HepG2 (cell line): ENCODE measurements around the gene SLC4A11. TPM values are rescaled to one million over a fixed set of nuclear protein-coding genes. Genes with fewer than 3 reads are reported as not detected.

ENCODE experiments used
- ATAC-seq: fragments of 200-7000 bp; cut with Tn5 transposase; 3 replicates; pipeline ENCODE4 v1.9.1; 2020; ENCODE audit warnings: mild to moderate bottlenecking, moderate library complexity
- BruUV-seq: library from RNA; stranded (reverse); fragments of 400-500 nt; replicated peaks from 2 replicates; lab custom pipeline; 2021; lab: Mats Ljungman, UMichigan
- CTCF ChIA-PET: fragments of 300-600 bp; formaldehyde crosslinking; extraction: SDS; loops from one replicate; lab custom pipeline; 2021; ENCODE audit warnings: low total read pairs, inconsistent platforms, low intra/inter-chr PET ratio; lab: Yijun Ruan, JAX
- POLR2A ChIA-PET: fragments of 350-600 bp; sonication (Branson Sonifier 250); formaldehyde crosslinking; loops from one replicate; lab custom pipeline; 2020; ENCODE audit warnings: antibody characterized with exemption, inconsistent platforms; lab: Yijun Ruan, JAX
- DNase-seq: peaks from one replicate; pipeline ENCODE4 v3.0.0-alpha.2; 2015; ENCODE audit warnings: low spot score
- FAIRE-seq: peaks from 3 replicates; lab custom pipeline; 2011; peaks lifted over from hg19 to GRCh38; lab: Jason Lieb, UNC
- H2AFZ ChIP-seq: one replicate; pipeline ENCODE4 v1.6.1; 2011; ENCODE audit warnings: low read length, inconsistent platforms
- H3K27ac ChIP-seq: fragments of 300-600 bp; 3 replicates; pipeline ENCODE4 v1.8.0; 2011; ENCODE audit warnings: mixed run types, mild to moderate bottlenecking, mixed read lengths, low read length, inconsistent platforms; ENCODE audit not compliant: insufficient read depth; ENCODE audit errors: extremely low read length
- H3K27me3 ChIP-seq, 2 experiments: fragments of 200-600 bp in 1 of 2; 2 replicates in 1 of 2; 3 replicates in 1 of 2; pipeline versions ENCODE4 v1.6.0 to v1.8.0; 2011; ENCODE audit warnings: low read length in 2 of 2, mild to moderate bottlenecking in 2 of 2, moderate library complexity in 2 of 2, inconsistent platforms in 1 of 2; ENCODE audit not compliant: insufficient read depth in 2 of 2, control insufficient read depth in 1 of 2
- H3K36me3 ChIP-seq, 2 experiments: fragments of 200-600 bp in 1 of 2; replicated peaks in 1 of 2; 2 replicates in 1 of 2; 3 replicates in 1 of 2; pipeline versions ENCODE4 v1.5.1 to v1.8.0; 2011; ENCODE audit warnings: low read length in 2 of 2, inconsistent platforms in 1 of 2; ENCODE audit not compliant: insufficient read depth in 2 of 2, control insufficient read depth in 1 of 2
- H3K4me1 ChIP-seq: 2 replicates; pipeline ENCODE4 v1.5.1; 2012; ENCODE audit warnings: low read length, inconsistent platforms; ENCODE audit not compliant: insufficient read depth
- H3K4me2 ChIP-seq: 2 replicates; pipeline ENCODE4 v1.6.0; 2011; ENCODE audit warnings: low read depth, low read length, inconsistent platforms
- H3K4me3 ChIP-seq, 3 experiments: fragments of 200-600 bp in 1 of 3; sonication (generic), shearing (Covaris generic) in 1 of 3; replicated peaks in 1 of 3; 2 replicates each; pipeline ENCODE4 v1.5.1; 2011 to 2016; ENCODE audit warnings: low read length in 3 of 3, inconsistent platforms in 2 of 3, low read depth in 2 of 3, mild to moderate bottlenecking in 2 of 3, control low read depth in 1 of 3, mixed read lengths in 1 of 3; ENCODE audit not compliant: insufficient read depth in 1 of 3
- H3K79me2 ChIP-seq: one replicate; pipeline ENCODE4 v1.6.1; 2011; ENCODE audit warnings: low read length, inconsistent platforms; ENCODE audit not compliant: insufficient read depth
- H3K9ac ChIP-seq: 2 replicates; pipeline ENCODE4 v1.6.0; 2011; ENCODE audit warnings: mild to moderate bottlenecking, low read depth, low read length, inconsistent platforms; ENCODE audit not compliant: insufficient read depth
- H3K9me3 ChIP-seq: 2 replicates; pipeline ENCODE4 v1.5.1; 2012; ENCODE audit warnings: mild to moderate bottlenecking, low read length
- H4K20me1 ChIP-seq: 2 replicates; pipeline ENCODE4 v1.6.0; 2011; ENCODE audit warnings: inconsistent platforms, mild to moderate bottlenecking, low read length, moderate library complexity; ENCODE audit not compliant: insufficient read depth
- DNMT3B ChIP-seq: conservative IDR thresholded peaks from 2 replicates; pipeline ENCODE4 v1.6.1; 2016; ENCODE audit warnings: missing biosample characterization, control low read depth
- GATAD1 ChIP-seq: IDR thresholded peaks from 2 replicates; pipeline ENCODE4 v1.6.1; 2016; ENCODE audit warnings: missing genetic modification reagents, missing compliant biosample characterization
- KDM5B ChIP-seq: sonication (generic); formaldehyde crosslinking; IDR thresholded peaks from 2 replicates; pipeline ENCODE4 v1.4.0; 2020; ENCODE audit warnings: missing genetic modification reagents, mild to moderate bottlenecking, borderline replicate concordance
- MEIS2 ChIP-seq: sonication (generic); formaldehyde crosslinking; IDR thresholded peaks from 2 replicates; pipeline ENCODE4 v1.9.0; 2021; ENCODE audit warnings: mild to moderate bottlenecking, missing genetic modification reagents
- POLR2A ChIP-seq, 2 experiments: IDR thresholded peaks; 2 replicates each; pipeline ENCODE4 v1.6.1; 2011; ENCODE audit warnings: low read depth in 2 of 2, low read length in 2 of 2, mild to moderate bottlenecking in 1 of 2, moderate library complexity in 1 of 2; ENCODE audit not compliant: insufficient read depth in 1 of 2
- POLR2G ChIP-seq: fragments of 200-400 bp; formaldehyde crosslinking; IDR thresholded peaks from 2 replicates; pipeline ENCODE4 v1.6.1; 2018; ENCODE audit warnings: mild to moderate bottlenecking, low read depth, low read length, moderate library complexity
- ZNF619 ChIP-seq: sonication (generic); formaldehyde crosslinking; IDR thresholded peaks from 2 replicates; pipeline ENCODE4 v1.4.0; 2020; ENCODE audit warnings: mild to moderate bottlenecking, missing genetic modification reagents
- WGBS: methylation state at CpG from one replicate; pipeline ENCODE4 v1.1.6; 2017; ENCODE audit warnings: low lambda C conversion rate; 5-methylcytosine and 5-hydroxymethylcytosine counted together
- in situ Hi-C: cut with HindIII; loops from 2 replicates; pipeline ENCODE4 v1.10.0; 2017; ENCODE audit warnings: low pct_unique_long_range_greater_than_20kb; ENCODE audit not compliant: extremely low pct_ligation_motif_present
- intact Hi-C: fragments of 100-400 bp; cut with micrococcal nuclease; formaldehyde crosslinking; loops from one replicate; pipeline ENCODE4 v1.10.0; 2022; ENCODE audit not compliant: unreplicated experiment
- polyA plus RNA-seq, 8 experiments: library from polyadenylated mRNA; depleted of rRNA in 3 of 8; stranded (reverse) in 7 of 8; unstranded in 1 of 8; fragments of >200 nt; fragmentation: Illumina TruSeq in 4 of 8; extraction: Trizol in 4 of 8; gene quantifications; 2 replicates each; pipeline versions ENCODE4 v1.2.1 to v1.2.3, GENCODE V29; 2011 to 2016; ENCODE audit warnings: low read depth in 4 of 8, missing spikeins in 1 of 8, mixed read lengths in 1 of 8; ENCODE audit not compliant: insufficient read depth in 1 of 8
- total RNA-seq, 5 experiments: library from RNA; depleted of rRNA; stranded (reverse); fragments of >200 nt; fragmentation: Illumina TruSeq; extraction: Trizol; gene quantifications; 2 replicates each; pipeline ENCODE4 v1.2.3, GENCODE V29; 2016; ENCODE audit warnings: low read depth in 1 of 5
- TF ChIP-seq, protein P1 (sequence below): sonication (generic); formaldehyde crosslinking; IDR thresholded peaks from 2 replicates; pipeline ENCODE4 v1.5.0; 2020; ENCODE audit warnings: mild to moderate bottlenecking, missing genetic modification reagents
- TF ChIP-seq, protein P2 (sequence below): IDR thresholded peaks from 2 replicates; pipeline ENCODE4 v1.6.1; 2016; ENCODE audit warnings: mild to moderate bottlenecking
- TF ChIP-seq, protein P3 (sequence below): sonication (generic); formaldehyde crosslinking; IDR thresholded peaks from 2 replicates; pipeline ENCODE4 v1.8.1; 2023; ENCODE audit warnings: mild to moderate bottlenecking, inconsistent platforms, moderate library complexity, missing genetic modification reagents, borderline replicate concordance
- TF ChIP-seq, protein P4 (sequence below): sonication (generic); formaldehyde crosslinking; IDR thresholded peaks from 2 replicates; pipeline ENCODE4 v1.5.0; 2020; ENCODE audit warnings: mild to moderate bottlenecking, missing genetic modification reagents, borderline replicate concordance

SLC4A11 gene
- total and polyA plus RNA-seq, 2 of the 13 experiments (the other 11 are each of a cell fraction or from before 2014, with no cell fraction given), result 3.9 to 27.0 TPM

DNA sequence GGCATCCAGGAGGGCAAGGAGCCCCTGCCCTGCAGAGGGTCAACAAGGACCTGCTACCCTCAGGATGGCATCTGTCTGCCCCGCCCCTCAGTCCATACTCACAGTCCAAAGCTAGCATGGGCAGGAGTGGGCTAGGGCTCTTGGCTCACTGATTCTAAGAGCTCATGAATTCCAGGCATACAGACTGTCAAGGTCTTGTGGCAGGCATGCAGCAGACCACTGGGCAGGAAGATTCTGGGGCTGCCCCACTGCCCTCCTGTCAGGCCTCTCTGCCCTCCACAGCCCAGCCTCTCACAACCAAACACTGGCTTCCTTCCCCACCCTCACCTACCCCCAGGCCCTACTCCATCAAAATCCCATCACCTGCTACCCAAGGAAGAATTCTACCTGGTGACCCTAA, 5.6 kb upstream of the SLC4A11 start (continued):
- TF ChIP-seq, protein P1, sequence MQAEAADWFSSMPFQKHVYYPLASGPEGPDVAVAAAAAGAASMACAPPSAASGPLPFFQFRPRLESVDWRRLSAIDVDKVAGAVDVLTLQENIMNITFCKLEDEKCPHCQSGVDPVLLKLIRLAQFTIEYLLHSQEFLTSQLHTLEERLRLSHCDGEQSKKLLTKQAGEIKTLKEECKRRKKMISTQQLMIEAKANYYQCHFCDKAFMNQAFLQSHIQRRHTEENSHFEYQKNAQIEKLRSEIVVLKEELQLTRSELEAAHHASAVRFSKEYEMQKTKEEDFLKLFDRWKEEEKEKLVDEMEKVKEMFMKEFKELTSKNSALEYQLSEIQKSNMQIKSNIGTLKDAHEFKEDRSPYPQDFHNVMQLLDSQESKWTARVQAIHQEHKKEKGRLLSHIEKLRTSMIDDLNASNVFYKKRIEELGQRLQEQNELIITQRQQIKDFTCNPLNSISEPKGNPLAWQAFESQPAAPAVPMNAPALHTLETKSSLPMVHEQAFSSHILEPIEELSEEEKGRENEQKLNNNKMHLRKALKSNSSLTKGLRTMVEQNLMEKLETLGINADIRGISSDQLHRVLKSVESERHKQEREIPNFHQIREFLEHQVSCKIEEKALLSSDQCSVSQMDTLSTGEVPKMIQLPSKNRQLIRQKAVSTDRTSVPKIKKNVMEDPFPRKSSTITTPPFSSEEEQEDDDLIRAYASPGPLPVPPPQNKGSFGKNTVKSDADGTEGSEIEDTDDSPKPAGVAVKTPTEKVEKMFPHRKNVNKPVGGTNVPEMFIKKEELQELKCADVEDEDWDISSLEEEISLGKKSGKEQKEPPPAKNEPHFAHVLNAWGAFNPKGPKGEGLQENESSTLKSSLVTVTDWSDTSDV, result 0 out of 2 replicates have a peak, but pooled peaks have one; percentile 64
- TF ChIP-seq KDM5B, result peak; percentile 14; the same call in 1 of the 2 replicates
- TF ChIP-seq GATAD1 (CRISPR knock-in tag), result no peak
- no peak for TF ChIP-seq POLR2A (IDR thresholded peaks at IDR 0.05; ENCODE audit: insufficient read depth in 1 of 2, low read depth in 2 of 2, low read length in 2 of 2)
- TF ChIP-seq ZNF619 (CRISPR knock-in tag), result 0 out of 2 replicates have a peak, but pooled peaks have one; percentile 62

DNA sequence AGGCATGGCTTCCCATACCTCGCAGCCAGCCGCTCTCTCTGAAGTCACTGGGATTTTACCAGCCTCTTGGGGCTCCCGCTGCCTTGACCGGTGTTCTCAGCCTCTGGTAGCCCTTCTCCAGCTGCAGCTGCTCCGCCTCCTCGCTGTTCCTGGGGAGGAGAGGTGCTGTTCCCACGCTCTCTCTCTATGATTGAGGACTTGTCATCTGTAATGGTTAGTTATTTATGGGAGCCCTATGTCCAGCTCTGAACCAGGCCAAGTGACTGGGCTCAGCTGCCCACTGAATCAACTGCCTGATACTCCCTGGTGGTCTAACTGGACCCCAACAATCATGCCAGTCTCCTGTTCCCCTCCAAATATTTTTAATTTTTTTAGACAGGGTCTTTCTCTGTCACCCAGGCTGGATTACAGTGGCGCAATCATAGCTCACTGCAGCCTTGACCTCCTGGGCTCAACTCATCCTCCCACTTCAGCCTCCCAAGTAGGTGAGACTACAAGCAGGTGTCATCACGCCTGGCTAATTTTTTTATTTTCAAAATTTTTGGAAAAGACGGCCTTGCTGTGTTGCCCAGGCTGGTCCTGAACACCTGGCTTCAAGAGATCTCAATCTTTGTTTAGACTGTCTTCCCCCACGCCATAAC, 4.8 kb upstream of the SLC4A11 start:
- FAIRE-seq (no peak), ATAC-seq (no peak), DNase-seq (no peak)
- in situ Hi-C loops (no loop called here), intact Hi-C loops (loop anchor here (10.0 kb wide), 1 partner anchor 79 kb away; no protein-coding TSS in a partner anchor)
- 62% methylated on average over 11 of the region's 11 CpGs for WGBS
- CTCF ChIA-PET, result interaction anchor here (1.5 kb wide), 1 partner anchor 25 kb away, joined by 4 read pairs; no protein-coding TSS in a partner anchor
- H3K27ac ChIP-seq, result no peak overlapping the region
- H3K4me3 ChIP-seq, result no peak overlapping the region
- no peak overlapping the region for H2AFZ ChIP-seq
- no peak overlapping the region for H3K9ac ChIP-seq
- H3K4me1 ChIP-seq, result peaks cover 64% of the 10 kb centered on the region
- no peaks in the 10 kb centered on the region for H3K9me3 ChIP-seq
- H3K36me3 ChIP-seq, result no peaks in the 10 kb centered on the region
- no TSS peak for BruUV-seq
- no peaks in the 10 kb centered on the region for H3K79me2 ChIP-seq
- POLR2A ChIA-PET, result interaction anchor here (4.6 kb wide), 1 partner anchor 21 kb away, joined by 26 read pairs; no protein-coding TSS in a partner anchor
- no peak overlapping the region for H3K4me2 ChIP-seq
- H3K27me3 ChIP-seq, result peaks cover 7 to 31% of the 10 kb centered on the region in 2 experiments
- no peaks in the 10 kb centered on the region for H4K20me1 ChIP-seq
- TF ChIP-seq, protein P2, sequence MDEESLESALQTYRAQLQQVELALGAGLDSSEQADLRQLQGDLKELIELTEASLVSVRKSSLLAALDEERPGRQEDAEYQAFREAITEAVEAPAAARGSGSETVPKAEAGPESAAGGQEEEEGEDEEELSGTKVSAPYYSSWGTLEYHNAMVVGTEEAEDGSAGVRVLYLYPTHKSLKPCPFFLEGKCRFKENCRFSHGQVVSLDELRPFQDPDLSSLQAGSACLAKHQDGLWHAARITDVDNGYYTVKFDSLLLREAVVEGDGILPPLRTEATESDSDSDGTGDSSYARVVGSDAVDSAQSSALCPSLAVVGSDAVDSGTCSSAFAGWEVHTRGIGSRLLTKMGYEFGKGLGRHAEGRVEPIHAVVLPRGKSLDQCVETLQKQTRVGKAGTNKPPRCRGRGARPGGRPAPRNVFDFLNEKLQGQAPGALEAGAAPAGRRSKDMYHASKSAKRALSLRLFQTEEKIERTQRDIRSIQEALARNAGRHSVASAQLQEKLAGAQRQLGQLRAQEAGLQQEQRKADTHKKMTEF (CRISPR knock-in tag), result peak; percentile 9; the same call in 1 of the 2 replicates
- TF ChIP-seq POLR2G (no peak), MEIS2 (no peak), DNMT3B (CRISPR knock-in tag) (no peak)
- TF ChIP-seq, protein P3, sequence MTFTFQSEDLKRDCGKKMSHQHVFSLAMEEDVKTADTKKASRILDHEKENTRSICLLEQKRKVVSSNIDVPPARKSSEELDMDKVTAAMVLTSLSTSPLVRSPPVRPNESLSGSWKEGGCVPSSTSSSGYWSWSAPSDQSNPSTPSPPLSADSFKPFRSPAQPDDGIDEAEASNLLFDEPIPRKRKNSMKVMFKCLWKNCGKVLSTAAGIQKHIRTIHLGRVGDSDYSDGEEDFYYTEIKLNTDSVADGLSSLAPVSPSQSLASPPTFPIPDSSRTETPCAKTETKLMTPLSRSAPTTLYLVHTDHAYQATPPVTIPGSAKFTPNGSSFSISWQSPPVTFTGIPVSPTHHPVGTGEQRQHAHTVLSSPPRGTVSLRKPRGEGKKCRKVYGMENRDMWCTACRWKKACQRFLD (CRISPR knock-in tag), result no peak
- TF ChIP-seq, protein P4, sequence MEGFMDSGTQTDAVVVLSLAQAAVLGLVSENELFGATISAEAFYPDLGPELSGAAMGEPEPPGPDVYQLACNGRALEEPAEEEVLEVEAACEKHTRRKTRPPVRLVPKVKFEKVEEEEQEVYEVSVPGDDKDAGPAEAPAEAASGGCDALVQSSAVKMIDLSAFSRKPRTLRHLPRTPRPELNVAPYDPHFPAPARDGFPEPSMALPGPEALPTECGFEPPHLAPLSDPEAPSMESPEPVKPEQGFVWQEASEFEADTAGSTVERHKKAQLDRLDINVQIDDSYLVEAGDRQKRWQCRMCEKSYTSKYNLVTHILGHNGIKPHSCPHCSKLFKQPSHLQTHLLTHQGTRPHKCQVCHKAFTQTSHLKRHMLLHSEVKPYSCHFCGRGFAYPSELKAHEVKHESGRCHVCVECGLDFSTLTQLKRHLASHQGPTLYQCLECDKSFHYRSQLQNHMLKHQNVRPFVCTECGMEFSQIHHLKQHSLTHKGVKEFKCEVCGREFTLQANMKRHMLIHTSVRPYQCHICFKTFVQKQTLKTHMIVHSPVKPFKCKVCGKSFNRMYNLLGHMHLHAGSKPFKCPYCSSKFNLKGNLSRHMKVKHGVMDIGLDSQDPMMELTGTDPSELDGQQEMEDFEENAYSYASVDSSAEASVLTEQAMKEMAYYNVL (CRISPR knock-in tag), result no peak
